Esophagus squamous epithelium (tissue), 5 donors: Measurements from ENCODE around the gene PIP5K1B. TPM values are rescaled to one million over a fixed set of nuclear protein-coding genes. Genes with fewer than 3 reads are reported as not detected.

Experiments used
- DNase-seq: peaks from one replicate; lab custom pipeline; 2025; lab: John Stamatoyannopoulos, UW
- H3K27ac ChIP-seq, 4 donors: fragments of 200-600 bp; sonication (generic); one replicate each; pipeline ENCODE4 v1.5.1; 2016 to 2019; ENCODE audit warnings: mild to moderate bottlenecking in 1 of 4
- H3K27me3 ChIP-seq, 4 donors: fragments of 200-600 bp; sonication (generic); 1 replicate in 3 of 4; 2 replicates in 1 of 4; pipeline versions ENCODE4 v1.5.1 to v1.6.0; 2017 to 2021; ENCODE audit warnings: antibody characterized with exemption in 1 of 4
- H3K36me3 ChIP-seq, 3 donors: fragments of 200-600 bp; sonication (generic); one replicate each; pipeline ENCODE4 v1.5.1; 2016 to 2019
- H3K4me1 ChIP-seq, 3 donors: fragments of 200-600 bp; sonication (generic); one replicate each; pipeline ENCODE4 v1.5.1; 2017 to 2019
- H3K4me3 ChIP-seq, 4 donors: fragments of 200-600 bp; sonication (generic); 1 replicate in 3 of 4; 2 replicates in 1 of 4; pipeline ENCODE4 v1.5.1; 2016 to 2019; ENCODE audit warnings: mild to moderate bottlenecking in 2 of 4, moderate library complexity in 1 of 4
- H3K9me3 ChIP-seq, 3 donors: fragments of 200-600 bp; sonication (generic); one replicate each; pipeline ENCODE4 v1.5.1; 2016 to 2019
- POLR2A ChIP-seq, 4 donors: fragments of 450-650 bp; IDR thresholded peaks; one replicate each; pipeline ENCODE4 v1.6.1; 2017; ENCODE audit warnings: antibody characterized with exemption in 4 of 4, mild to moderate bottlenecking in 4 of 4, moderate library complexity in 3 of 4
- WGBS, 2 donors: methylation state at CpG; one replicate each; pipeline ENCODE4 v1.1.5; 2018; 5-methylcytosine and 5-hydroxymethylcytosine counted together
- intact Hi-C: fragments of 100-400 bp; cut with DNase I; formaldehyde crosslinking; loops from one replicate; pipeline ENCODE4 v1.15.0; 2022
- total RNA-seq, 4 donors: library from RNA; depleted of rRNA; stranded (reverse); fragments of >200 nt; gene quantifications; one replicate each; pipeline ENCODE4 v1.1.0, GENCODE V29; 2016
- TF ChIP-seq, protein P1 (sequence below), 6 experiments: fragments of 450-650 bp in 4 of 6; fragments of 200-600 bp in 2 of 6; sonication (generic) in 2 of 6; IDR thresholded peaks; one replicate each; pipeline ENCODE4 v1.5.1; 2016 to 2019; ENCODE audit warnings: antibody characterized with exemption in 6 of 6, mild to moderate bottlenecking in 4 of 6, moderate library complexity in 4 of 6
- donor health status: DM: yes; HTN: yes; CAD: no.

PIP5K1B gene
- total RNA-seq, 4 donors from 2014 or later: 0.38 to 0.97 (median 0.56) TPM; not detected in 1

GRCh38 chr9:68672625-68673024, 32.4 kb upstream of the PIP5K1B start:
- TF ChIP-seq POLR2A (IDR thresholded peaks at IDR 0.05): no peak
- TF ChIP-seq, protein P1, sequence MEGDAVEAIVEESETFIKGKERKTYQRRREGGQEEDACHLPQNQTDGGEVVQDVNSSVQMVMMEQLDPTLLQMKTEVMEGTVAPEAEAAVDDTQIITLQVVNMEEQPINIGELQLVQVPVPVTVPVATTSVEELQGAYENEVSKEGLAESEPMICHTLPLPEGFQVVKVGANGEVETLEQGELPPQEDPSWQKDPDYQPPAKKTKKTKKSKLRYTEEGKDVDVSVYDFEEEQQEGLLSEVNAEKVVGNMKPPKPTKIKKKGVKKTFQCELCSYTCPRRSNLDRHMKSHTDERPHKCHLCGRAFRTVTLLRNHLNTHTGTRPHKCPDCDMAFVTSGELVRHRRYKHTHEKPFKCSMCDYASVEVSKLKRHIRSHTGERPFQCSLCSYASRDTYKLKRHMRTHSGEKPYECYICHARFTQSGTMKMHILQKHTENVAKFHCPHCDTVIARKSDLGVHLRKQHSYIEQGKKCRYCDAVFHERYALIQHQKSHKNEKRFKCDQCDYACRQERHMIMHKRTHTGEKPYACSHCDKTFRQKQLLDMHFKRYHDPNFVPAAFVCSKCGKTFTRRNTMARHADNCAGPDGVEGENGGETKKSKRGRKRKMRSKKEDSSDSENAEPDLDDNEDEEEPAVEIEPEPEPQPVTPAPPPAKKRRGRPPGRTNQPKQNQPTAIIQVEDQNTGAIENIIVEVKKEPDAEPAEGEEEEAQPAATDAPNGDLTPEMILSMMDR (IDR thresholded peaks at IDR 0.05): no peak
- intact Hi-C loops: no loop called here

DNA sequence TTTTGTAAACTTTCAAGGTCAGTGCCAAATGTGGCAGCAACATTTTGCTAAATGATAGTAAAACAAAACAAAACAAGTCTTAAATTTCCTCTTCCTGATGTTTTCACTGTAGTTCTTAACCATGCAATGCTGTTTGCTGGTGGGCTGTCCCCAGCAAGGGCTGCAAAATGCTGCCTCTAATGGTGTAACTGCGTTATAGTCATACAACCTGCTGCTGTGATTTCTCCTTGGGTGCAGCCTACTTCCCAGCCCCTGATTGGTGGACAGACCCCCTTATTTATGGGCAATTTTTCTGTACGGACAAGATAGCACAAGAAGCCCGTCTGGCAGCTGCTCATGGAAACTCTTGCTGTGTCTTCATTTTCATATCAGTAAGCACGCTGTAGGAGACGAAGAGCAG, 26.6 kb upstream of the PIP5K1B start:
- no peaks in the 10 kb centered on the region for H3K4me1 ChIP-seq

More at GRCh38 chr9:68672625-68673024, 32.4 kb upstream of the PIP5K1B start:
- Histone ChIP-seq H3K9me3 (no peaks in the 10 kb centered on the region), H3K4me3 (no peak overlapping the region), H3K36me3 (no peaks in the 10 kb centered on the region), H3K4me1 (no peaks in the 10 kb centered on the region), H3K27me3 (peaks cover 0 to 12% (median 0%) of the 10 kb centered on the region in 4 donors), H3K27ac (no peak overlapping the region)
- no peak for DNase-seq

DNA sequence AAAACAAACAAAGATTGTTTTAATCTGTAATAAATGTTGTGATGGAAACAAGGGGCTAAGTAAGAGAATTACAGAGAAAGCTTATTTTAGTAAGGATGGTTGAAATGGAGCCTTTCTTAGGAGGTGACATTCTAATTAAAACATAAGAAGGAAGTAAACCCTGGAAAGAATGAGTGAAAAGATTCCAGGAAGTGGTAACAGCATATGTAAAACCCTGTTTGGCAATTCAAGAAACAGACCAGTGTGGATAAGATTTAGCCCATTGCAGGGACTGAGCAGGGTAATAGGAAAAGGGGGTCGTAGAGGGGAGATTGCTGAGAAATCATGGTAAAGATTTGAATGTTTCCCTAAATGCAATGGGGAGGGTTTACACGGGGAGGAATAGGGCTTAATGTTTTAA, 21.6 kb upstream of the PIP5K1B start:
- 45 to 47% methylated on average over 2 of the region's 2 CpGs for WGBS, 2 donors
- no peak overlapping the region for H3K27ac ChIP-seq
- H3K9me3 ChIP-seq: no peaks in the 10 kb centered on the region
- intact Hi-C loops: no loop called here
- no peaks in the 10 kb centered on the region for H3K4me1 ChIP-seq
- no peaks in the 10 kb centered on the region for H3K36me3 ChIP-seq
- DNase-seq: no peak
- H3K4me3 ChIP-seq: no peak overlapping the region
- peaks cover 0 to 18% (median 0%) of the 10 kb centered on the region in 4 donors for H3K27me3 ChIP-seq
- TF ChIP-seq, protein P1 (IDR thresholded peaks at IDR 0.05): no peak
- TF ChIP-seq POLR2A (IDR thresholded peaks at IDR 0.05): no peak

More for the DNA sequence above, 26.6 kb upstream of the PIP5K1B start:
- H3K27me3 ChIP-seq: peaks cover 0 to 28% (median 0%) of the 10 kb centered on the region in 4 donors
- H3K36me3 ChIP-seq: no peaks in the 10 kb centered on the region
- no peaks in the 10 kb centered on the region for H3K9me3 ChIP-seq
- H3K27ac ChIP-seq: no peak overlapping the region
- no peak for DNase-seq
- TF ChIP-seq, protein P1 (IDR thresholded peaks at IDR 0.05): no peak
- no peak for TF ChIP-seq POLR2A (IDR thresholded peaks at IDR 0.05)
- WGBS, 2 donors: 38 to 52% methylated on average over 5 of the region's 5 CpGs
- H3K4me3 ChIP-seq: no peak overlapping the region
- intact Hi-C loops: no loop called here

DNA sequence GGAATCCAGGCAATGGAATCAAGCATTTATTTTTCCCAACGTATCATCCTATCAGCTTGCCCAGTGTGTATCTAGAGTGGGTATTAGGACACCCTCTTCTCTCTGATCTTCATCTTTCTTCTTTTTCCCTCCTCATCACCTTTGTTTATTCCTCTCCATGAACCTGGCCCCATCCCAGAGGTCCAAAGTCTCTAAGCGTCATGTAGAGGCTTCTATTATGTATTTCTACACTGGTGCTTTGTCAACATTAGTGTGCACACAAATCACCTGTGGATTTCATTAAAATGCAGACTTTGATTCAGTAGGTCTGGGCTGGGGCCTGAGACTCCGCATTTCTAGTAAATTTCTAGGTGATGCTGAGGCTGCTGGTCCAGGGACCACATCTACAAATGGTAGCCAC, 19.8 kb upstream of the PIP5K1B start:
- TF ChIP-seq, protein P1 (IDR thresholded peaks at IDR 0.05): no peak
- no peak for TF ChIP-seq POLR2A (IDR thresholded peaks at IDR 0.05)
- H3K27ac ChIP-seq: no peak overlapping the region
- WGBS, 2 donors: 70 to 76% methylated on average over 3 of the region's 3 CpGs
- H3K36me3 ChIP-seq: no peaks in the 10 kb centered on the region
- H3K4me1 ChIP-seq: no peaks in the 10 kb centered on the region
- no peak for DNase-seq
- intact Hi-C loops: no loop called here
- H3K9me3 ChIP-seq: no peaks in the 10 kb centered on the region
- H3K27me3 ChIP-seq: peaks cover 0 to 9% (median 0%) of the 10 kb centered on the region in 4 donors
- H3K4me3 ChIP-seq: no peak overlapping the region

- H3K4me3 ChIP-seq: no peak overlapping the region
- H3K36me3 ChIP-seq: no peaks in the 10 kb centered on the region
- H3K27ac ChIP-seq: no peak overlapping the region
- intact Hi-C loops: no loop called here
- H3K4me1 ChIP-seq: no peaks in the 10 kb centered on the region
- TF ChIP-seq, protein P1 (IDR thresholded peaks at IDR 0.05): peak in 2 of 6 experiments; percentile 22 to 29
- no peak for TF ChIP-seq POLR2A (IDR thresholded peaks at IDR 0.05)
- DNase-seq: no peak
- peaks cover 0 to 9% (median 0%) of the 10 kb centered on the region in 4 donors for H3K27me3 ChIP-seq
- no peaks in the 10 kb centered on the region for H3K9me3 ChIP-seq
- WGBS, 2 donors: 46 to 52% methylated on average over 3 of the region's 3 CpGs
These were observed 19.3 kb upstream of the PIP5K1B start for GRCh38 chr9:68685770-68686169.
